ENCODE measurements around the gene COL5A1.
"Not testable (repeated sequence)": the region's sequence is repeated elsewhere in the genome, so short reads cannot be mapped to it uniquely, and the experiment has no call there.

The COL5A1 gene

DNA sequence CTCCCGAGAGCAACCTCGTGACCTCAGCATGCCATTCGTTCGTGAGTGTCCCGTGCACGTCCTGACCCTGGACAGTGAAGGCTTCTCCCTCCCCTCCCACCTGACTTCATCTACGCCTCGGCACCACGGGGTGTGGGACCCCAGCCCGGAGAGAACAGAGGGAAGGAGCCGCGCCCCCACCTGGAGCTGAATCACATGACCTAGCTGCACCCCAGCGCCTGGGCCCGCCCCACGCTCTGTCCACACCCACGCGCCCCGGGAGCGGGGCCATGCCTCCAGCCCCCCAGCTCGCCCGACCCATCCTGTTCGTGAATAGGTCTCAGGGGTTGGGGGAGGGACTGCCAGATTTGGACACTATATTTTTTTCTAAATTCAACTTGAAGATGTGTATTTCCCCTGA lies 200.7 kb downstream of the COL5A1 start:
- no peak for DNase-seq

DNA sequence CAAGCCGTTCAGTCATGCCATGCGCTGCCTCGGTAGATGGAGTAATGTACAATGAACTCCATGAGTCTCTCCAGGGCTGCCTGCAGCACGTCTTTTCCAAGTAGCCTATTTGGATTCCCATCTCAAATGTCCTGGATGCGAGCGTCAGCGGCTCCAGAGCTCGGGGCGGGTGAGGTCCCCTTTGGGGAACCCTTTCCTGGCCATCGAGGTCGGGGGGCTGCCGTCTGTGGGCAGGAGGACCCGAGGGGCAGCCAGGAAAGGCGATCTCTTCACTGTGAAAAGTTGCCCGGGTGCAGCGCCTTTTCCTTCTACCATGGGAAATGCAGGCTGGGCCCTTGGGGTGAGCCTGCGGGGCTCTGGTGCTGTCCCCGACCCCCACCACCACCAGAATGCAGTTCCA lies 202.1 kb downstream of the COL5A1 start:
- no peak for DNase-seq

DNA sequence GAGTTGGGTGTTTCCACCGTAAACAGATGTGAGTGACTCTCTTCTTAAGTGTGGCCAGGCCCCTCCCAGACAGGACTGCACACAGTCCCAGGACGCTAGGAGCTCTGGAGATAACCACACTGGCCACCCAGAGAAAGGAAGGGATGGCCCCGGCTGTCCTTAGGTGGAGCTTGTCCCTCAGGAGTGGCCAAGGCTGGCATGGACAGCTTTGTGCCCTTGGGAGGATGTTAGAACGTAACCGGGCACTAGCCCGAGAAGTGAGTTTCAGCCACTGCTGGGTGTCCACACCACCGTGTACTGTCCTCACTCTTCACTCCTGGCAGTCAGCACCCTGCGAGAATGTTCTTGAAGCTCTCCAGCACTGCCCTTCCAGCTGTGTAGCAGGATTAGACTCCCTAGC lies 203.2 kb downstream of the COL5A1 start:
- no peak for DNase-seq

DNA sequence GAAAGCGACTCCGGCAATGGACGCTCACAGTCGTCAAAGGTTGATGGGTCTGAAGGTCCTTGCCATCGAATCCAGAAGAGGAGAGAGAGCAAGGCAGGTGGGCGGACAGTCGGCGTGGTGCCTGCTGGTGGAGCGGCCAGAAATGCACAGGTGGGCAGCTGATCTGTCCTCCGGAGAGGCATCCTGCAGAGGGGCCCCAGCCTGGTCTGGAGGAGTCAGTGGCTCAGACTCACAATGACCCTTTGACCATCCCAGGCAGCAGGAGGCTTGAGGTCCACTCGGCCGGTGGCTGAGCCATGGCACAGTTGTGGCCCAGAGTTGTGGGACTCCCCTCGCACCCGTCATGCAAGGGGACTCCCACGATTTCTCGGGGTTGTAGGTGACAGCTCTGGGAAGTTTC lies 204.6 kb downstream of the COL5A1 start:
- DNase-seq = no peak

DNA sequence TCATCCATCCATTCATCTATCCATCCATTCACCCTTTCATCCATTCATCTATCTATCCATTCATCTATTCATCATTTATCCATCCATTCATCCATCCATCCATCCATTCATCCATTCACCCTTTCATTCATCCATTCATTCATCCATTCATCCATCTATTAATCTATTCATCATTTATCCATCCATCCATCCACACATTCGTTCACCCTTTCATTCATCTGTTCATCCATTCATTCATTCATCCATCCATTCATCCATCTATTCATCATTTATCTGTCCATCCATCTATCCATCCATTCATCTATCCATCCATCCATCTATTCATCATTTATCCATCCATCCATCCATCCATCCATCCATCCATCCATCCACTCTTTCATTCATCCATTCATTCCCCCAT lies 205.1 kb downstream of the COL5A1 start:
- DNase-seq = no peak

DNA sequence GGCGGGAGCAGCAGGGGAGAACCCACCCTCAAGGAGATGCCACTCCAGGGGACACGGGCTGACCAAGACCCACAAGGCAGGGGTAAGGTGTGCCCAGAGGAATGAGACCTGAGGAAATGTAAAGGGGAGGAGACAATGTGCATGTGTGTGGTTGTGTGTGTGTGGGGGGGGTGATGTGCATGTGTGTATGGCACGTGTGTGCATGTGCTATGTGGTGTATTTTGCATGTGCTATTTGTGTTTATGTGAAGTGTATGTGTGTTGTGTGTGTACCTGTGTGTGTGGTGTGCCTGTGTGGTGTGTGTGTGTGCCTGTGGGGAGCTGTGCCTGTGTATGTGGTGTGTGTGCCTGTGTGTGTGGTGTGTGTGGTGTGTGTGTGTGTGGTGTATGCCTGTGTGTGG lies 205.5 kb downstream of the COL5A1 start:
- no peak for DNase-seq

DNA sequence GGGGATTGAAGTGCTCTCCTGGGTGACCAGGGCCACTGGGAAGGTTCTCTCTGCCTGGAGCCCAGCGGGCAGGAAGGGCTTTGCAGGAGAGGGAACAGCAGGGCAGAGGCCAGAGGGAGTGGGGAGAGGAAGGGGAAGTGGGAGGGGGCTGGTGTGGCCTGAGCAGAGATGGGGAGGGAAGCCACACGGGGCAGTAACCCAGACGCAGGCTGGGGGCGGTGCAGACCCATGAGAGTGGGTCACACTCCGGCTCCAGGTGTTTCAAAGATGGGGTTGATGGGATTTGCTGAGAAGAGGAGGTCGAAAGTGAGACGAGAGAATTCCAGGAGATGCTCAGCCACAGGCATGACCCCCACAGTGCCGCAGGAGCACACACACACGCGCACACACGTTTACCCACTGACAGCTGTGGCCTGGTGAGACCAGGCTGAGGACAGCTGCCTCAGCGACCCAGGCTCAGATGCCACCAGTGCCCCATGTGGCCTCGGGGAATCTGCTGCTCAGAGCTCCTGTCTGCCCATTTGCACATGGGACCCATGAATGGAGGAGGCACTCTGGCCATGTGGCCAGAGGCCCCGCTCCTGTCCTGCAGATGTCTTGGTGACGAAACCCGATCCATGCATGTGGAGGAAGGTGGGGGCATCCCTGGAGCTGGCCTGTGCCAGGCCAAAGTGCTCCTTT lies 206.3 kb downstream of the COL5A1 start:
- no peak for DNase-seq

DNA sequence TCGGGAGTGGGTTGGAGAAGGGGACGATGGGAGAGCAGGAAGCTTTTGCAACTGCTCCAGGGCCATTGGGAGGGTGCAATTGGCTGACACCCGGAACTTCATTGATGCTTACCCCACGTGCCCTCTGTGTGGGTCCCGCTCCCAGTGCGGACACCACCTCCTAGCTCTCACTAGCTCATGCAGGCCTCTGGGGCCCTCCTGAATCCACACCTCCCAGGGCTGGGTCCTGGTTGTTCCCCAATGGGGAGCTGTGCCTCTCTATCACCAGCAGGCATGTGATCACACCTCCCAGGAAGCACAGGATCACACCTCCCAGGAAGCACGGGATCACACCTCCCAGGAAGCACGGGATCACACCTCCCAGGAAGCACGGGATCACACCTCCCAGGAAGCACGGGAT lies 206.9 kb downstream of the COL5A1 start:
- DNase-seq = no peak

DNA sequence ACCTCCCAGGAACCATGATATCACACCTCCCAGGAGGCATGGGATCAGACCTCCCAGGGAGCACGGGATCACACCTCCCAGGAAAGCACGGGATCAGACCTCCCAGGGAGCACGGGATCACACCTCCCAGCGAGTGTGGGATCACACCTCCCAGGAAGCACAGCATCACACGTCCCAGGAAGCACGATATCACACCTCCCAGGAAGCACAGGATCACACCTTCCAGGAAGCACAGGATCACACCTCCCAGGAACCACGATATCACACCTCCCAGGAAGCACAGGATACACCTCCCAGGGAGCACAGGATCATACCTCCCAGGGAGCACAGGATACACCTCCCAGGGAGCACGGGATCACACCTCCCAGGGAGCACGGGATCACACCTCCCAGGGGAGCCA lies 209.0 kb downstream of the COL5A1 start:
- DNase-seq = peak; percentile 15

DNA sequence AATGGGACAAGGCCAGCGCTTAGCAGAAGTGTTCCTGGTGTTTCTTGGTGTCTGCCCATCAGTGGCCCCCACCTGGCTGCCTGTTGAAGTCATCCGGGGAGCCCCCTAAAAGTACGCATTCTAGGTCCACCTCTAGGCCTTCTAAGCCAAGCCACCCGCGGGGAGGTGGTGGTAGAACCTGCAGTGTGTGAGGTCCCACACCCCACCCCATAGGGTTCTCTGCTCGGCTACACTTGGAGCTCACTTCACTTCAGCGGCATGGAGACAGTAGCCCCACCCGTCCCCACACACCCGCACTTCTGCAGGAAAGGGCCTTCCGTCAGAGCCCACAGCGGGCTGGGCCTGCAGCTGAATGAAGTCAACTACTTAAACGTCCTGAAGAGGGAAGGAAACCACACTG lies 209.4 kb downstream of the COL5A1 start:
- DNase-seq = peak; percentile 39

DNA sequence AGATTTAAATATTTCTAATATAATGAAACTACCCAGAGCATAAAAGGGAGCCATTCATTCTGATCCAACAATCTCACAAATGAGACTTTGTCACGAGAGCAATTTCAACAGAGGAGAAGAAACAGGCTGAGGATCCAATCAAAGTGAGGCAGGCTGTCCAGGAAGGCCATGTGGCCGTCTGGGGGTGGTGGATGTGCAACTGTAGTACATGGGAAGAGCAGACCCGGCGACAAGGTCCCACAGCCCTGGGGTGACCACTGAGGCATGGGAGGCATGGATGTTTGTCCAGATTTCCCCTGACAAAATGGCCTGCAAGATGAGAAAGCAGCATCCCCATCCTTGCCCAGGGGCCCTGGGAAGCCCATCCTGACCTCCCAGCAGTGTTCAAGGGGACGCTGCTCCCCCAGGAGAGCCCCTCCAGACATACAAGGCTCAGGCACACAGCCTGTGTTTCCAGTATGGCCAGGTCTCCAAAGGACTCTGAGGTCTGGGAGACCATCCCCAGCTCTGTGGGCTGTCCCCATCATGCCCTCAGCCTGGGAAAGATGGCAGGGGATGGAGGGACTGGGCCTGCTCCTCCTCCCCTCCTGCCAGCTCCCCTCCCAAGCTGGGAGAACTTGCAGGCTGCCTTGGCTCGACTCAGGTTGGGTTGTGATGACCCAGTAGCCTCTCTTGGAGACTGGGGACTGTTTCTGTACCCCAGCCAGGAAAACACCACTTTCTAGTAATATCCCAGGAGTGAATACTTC lies 211.5 kb downstream of the COL5A1 start:
- DNase-seq = peak; percentile 31

DNA sequence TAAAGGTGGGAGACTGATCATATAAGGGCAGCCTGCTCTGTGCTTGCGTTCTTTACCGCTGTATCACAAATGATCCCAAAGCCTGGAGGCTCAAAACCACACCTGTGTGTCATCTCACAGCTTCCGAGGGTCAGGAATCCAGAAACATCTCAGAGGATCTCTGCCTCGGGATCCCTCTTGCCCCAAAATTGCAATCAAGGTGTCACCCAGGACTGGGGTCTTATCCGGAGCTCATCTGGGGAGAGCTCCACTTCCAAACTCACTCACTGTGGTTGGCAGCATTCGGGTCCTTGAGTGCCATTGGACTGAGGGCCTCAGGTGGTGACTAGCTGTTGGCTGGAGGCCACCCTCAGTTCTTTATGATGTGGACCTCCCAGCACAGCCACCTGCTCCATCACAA lies 212.3 kb downstream of the COL5A1 start:
- DNase-seq = peak; percentile 21

DNA sequence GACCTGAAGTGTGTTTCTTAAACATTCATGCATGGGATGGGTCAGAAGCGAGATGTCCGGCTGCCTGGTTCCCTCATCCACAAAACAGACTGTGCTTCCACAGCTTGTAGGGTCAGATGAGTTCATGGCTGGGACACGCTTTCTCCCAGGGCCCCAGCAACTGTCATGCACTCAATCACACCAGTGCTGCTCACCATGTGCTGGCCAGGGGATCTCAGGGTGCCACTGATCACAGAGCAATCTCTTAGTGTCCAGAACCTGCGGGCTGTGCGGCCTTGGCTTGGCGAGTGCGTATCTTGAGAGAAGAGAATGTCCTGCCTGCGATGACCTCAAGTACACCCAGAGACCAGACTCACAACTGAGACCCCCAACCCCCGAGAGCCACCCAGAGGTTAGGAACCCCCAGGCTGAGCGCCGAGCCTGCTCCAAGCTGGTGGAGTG lies 213.0 kb downstream of the COL5A1 start:
- DNase-seq = peak; percentile 12

DNA sequence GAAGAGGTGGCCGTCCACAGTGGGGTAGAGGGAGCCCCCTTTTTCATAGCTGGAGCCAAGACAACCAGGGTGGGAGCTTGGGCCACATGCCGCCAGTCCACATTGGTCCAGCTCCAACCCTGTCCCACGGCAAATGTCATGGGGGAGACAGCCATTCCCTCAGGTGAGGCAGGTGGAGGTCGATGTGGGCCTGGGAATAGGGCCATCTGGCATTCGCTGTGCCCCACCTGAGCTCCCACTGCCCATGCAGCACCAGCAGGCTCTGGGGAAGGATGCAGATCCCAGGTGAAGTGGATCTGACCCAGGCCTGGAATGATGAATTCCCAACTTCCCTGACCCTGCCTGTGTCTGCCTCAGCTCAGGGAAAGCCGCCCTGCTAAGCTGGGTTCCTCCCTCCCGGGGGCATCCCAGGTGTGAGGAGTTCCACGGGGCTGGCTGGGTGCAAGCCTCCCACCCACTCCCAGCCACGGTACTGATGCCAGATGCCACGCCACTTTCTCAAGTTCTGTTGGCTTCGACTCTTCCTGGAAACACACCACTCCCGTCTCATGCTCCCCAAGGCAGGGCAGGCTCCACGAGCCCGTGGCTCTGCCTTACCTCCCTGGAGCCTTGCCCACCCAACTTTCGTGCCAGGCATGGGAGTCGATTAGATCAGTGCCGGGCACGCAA lies 213.8 kb downstream of the COL5A1 start:
- peak; percentile 34 for DNase-seq

DNA sequence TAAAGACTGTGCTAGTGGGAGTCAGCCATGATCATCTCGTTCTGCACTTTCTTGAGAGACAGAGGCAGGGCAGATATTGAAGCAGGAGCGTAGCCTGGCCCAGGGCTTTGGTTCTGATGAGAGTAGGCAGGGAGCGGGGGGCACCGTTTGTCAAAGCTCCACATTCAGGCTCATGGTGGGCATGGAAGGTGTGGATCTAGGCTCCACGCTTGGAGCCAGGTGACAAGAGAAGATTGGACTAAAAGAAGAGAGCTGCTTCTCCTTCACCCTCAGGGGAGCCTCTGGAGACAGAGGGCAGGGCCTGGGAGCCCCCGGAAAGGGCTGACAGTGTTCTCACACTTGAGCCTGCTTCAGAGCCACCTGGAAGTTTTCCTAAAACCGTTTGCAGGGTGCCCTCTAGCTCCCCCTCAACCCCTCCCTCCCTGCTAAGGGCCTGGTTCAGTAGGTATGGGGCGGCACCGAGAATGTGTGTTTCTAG lies 214.3 kb downstream of the COL5A1 start:
- peak; percentile 30 for DNase-seq

DNA sequence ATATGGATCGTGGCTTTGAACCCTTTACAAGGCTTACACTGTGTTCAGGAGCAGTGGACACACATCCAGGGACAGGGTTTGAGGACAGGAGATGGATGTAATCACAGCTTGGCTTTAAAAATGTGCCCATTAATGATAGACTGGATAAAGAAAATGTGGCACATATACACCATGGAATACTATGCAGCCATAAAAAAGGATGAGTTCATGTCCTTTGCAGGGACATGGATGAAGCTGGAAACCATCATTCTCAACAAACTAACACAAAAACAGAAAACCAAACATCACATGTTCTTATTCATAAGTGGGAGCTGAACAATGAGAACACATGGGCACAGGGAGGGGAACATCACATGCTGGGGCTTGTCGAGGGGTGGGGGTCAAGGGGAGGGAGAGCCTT lies 215.8 kb downstream of the COL5A1 start:
- not testable (repeated sequence) for DNase-seq

DNA sequence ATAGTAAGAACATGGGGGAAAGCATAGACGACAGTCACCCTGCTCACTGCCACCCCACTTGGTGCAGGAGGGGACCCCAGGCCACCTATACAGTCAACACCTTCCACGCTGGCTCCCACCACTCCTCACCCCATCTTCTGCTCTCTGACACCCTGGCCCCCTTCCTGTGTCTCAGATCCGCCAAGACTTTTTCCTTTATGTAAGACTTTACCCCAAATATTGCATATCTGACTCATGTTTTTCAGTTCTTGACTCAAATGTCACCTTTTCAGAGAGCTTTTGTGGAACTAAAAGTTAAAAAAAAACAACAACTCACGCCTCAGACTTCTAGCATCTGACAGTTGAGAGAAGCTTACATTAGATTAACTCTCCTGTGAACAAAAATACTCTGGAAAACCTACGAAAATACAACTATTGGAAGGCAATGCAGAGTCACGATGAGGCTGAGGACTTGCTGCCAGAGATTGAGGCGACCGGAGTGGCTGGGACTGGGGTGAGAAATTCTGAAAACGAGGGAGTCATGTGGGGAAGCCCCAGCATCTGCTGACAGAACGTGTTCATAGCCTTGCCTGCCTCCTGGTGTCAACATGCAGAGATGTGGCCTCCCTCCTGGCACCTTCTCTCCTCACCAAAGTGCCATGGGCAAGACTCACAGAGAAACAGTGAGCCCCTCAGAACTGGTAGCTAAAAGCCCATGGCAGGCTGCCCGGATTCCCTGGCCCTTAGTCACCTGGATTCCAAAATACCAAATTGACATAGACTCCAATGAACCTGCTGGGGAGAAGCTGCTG lies 216.6 kb downstream of the COL5A1 start:
- DNase-seq = no peak

DNA sequence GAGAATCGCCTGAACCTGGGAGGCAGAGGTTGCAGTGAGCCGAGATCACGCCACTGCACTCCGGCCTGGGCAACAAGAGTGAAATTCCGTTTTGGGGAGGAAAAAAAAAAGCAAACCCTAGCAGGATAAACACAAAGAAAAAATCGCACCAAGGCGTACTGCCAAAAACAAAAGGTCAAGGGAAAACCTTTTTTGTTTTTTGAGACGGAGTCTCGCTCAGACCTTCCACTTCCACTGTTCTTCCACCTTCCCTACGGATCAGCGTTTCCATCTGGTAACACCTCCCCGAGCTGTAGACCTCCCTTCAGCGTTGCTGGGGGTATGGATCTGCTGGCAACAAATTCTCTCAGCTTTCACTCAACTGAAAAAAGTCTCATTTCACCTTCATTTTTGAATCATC lies 218.9 kb downstream of the COL5A1 start:
- DNase-seq = no peak

DNA sequence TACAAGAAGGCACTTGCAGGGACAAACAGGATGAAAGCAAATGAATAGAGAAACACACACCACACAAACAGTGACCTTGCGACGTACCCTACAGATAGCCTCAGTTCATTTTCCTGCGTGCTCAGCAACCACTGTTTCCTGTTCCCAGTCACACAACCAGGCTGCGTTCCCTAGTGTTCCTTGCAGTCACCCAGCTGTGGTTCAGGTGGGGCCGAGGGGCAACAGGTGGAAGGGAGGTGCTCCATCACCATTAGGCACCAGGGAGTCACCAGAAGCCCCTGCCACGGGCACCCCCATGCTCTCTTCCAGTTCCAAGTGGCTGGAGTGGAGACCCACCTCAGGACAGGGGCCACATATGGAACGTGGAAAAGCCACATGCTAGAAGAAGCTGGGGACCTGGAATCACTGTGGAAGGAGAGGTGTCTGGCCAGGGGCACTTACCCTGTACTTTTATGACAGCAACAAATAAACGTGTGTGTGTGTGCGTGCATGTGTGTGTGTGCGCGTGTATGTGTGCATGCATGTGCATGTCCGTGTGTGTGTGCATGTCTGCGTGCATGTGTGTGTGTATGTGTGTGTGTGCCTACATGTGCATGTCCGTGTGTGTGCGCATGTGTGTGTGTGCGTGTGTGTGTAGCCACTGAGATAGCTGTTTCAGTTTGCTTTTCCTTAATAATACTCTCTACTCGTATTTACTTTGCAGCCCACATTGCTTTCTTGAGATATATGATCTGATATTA lies 220.2 kb downstream of the COL5A1 start:
- DNase-seq = no peak

DNA sequence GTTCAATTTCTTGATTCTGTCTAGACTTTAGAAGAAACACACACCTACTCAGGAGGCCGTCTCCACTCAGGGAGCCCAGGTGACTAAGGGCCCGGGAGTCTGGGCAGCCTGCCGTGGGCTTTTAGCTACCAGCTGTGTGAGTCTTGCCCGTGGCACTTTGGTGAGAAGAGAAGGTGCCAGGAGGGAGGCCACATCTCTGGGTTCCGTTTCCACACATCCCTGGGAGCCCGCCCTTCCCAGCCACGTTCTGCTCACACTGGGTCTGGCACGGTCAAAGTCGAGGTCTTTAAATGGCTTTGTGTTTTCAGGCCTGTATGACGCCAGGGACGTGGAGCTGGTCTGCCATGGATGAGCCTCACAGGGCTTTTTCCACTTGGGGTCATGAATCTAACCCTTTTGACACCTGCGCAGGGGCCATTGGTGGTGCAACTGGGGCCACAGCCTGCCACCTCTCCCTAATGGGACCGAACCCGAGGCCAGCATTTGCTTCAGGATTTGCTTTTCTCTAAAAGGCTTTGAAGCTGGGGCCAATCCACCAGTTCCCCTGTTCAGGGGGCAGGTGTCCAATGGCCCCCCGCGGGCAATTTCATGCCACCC lies 221.8 kb downstream of the COL5A1 start:
- no peak for DNase-seq

DNA sequence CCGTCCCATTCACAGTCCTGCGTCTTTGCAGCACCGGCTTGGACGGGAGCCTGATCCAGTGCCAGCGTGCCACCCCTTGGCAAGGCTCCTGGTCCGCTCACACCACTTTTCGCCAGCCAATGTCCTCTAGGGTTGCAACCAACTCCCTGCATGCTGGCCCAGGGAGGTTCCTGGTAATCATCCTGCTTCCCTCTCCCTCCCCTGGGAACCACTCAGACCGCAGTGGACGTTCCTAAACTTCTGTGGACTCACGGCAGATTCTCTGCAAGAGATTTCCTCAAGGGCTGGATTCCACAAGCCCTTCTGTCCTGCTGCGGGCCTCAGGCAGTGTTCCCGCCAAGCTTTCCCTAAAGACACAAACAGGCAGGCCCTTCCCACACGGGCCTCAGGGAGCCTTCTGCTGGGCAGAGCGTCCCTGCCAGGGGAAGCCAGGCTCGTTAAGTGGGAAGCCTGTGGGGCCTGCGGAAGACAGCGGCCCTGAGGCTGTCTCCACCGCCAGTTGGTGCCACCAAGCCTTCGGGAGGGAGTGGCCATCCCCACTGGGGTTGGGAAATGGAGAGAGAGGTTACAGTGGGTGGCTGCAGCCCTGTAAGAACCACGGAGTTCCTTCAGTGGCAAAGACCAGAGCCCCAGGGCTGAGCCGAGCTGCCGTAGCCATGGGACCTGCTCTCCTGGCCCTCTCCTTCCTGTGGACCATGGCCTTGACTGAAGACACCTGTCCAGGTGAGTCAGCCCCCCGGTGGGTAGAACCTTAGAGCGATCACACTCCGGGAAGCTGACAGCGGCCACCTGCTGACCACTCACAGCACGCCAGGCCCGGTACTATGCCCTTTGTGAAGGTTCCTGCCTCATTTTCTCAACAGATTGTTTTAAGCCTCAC lies 222.6 kb downstream of the COL5A1 start:
- DNase-seq = no peak

Data from left hindlimb (tissue), 1 donor.